ELF-1 (cell line): Measurements from ENCODE around the gene ARFGEF3.

Source experiments
- DNase-seq: peaks from one replicate; pipeline ENCODE4 v3.0.0-alpha.2; 2016; ENCODE audit warnings: low read depth, low spot score

Gene ARFGEF3

GRCh38 chr6:138162955-138163575 lies 1.3 kb downstream of the ARFGEF3 start:
- DNase-seq = no peak

GRCh38 chr6:138175596-138175995 lies 13.9 kb downstream of the ARFGEF3 start:
- no peak for DNase-seq

DNA sequence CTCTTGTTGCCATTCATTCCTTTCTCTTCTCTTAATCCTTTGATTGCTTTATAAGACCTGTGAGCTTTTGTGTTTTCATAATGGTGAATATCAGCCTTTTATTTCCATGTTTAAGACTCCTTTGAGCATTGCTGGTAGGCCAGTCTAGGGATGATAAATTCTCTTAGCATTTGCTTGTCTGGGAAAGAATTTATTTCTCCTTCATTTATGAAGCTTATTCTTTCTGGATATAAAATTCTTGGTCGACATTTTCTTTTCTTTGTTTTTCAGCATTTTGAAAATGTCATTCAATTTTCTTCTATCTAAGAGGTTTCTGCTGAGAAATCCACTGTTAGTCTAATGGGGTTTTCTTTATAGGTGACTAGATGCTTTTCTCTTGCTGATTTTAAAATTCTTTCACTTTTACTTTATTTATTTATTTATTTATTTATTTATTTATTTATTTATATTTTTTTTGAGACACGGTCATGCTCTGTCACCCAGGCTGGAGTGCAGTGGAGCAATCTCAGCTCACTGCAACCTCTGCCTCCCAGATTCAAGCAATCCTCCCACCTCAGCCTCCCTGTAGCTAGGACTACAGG lies 15.0 kb downstream of the ARFGEF3 start:
- no peak for DNase-seq

GRCh38 chr6:138182939-138183789 lies 21.4 kb downstream of the ARFGEF3 start:
- DNase-seq = no peak

DNA sequence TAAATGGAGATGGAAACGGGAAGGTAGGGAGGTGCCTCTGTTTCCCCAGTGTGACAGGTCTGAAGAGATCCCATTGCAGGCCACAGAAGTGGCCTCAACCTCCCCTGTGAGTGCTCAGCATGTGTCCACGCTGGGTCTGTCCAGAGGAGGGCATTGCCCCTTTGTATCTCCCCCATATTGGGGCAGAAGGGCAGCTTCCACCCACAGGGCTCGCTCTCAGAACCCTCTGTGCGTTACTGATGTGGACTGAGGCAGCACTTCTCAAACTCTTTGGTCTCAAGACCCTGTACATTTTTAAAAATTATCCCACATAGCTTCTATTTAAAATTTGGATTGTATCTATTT lies 22.0 kb downstream of the ARFGEF3 start:
- no peak for DNase-seq

GRCh38 chr6:138184230-138184629 lies 22.5 kb downstream of the ARFGEF3 start:
- DNase-seq = no peak

- no peak for DNase-seq
Observed at GRCh38 chr6:138187156-138187555, 25.4 kb downstream of the ARFGEF3 start.

GRCh38 chr6:138188278-138188941 lies 26.7 kb downstream of the ARFGEF3 start:
- peak; percentile 30 for DNase-seq

DNA sequence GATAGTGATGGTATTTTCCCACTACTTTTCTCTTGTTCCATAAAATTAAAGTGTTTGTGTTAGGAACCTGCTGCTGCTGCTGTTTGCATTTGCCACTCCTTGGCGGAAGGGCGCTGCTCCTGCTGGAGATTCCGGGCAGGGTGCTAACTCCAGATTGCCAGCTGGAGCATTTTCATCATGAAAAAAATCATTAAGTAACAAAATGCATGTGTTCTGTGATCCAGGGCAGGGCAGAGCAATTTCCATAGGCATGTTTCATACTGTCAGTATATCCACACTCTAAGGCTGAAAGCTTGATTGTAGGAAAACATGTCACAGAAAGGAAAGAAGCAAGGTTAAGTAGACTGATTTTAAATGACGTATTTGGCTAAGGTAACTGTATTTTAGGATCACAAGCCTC lies 32.5 kb downstream of the ARFGEF3 start:
- DNase-seq = no peak

DNA sequence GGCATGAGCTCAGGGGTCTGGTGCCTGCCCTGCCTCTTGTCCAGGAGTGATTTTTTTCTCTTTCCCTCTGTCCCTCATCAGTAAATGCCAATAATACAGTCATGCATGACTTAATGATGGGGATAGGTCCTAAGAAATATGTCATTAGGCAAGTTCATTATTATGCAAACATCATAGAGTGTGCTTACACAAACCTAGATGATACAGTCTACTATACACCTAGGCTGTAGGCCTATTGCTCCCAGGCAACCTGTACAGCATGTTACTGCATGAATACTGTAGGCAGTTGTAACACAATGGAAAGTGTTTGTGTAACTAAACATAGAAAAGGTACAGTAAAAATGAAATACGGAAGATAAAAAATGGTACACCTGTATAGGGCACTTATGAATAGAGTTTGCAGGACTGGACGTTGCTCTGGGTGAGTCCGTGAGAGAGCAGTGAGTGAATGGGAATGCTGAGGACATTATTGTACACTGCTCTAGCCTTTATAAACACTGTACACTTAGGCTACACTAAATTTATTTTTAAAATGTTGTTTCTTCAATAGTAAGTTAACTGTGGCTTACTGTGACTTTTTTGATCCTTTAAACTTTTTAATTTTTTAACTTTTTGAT lies 34.5 kb downstream of the ARFGEF3 start:
- no peak for DNase-seq

- no peak for DNase-seq
Observed at GRCh38 chr6:138197570-138197969, 35.8 kb downstream of the ARFGEF3 start.

DNA sequence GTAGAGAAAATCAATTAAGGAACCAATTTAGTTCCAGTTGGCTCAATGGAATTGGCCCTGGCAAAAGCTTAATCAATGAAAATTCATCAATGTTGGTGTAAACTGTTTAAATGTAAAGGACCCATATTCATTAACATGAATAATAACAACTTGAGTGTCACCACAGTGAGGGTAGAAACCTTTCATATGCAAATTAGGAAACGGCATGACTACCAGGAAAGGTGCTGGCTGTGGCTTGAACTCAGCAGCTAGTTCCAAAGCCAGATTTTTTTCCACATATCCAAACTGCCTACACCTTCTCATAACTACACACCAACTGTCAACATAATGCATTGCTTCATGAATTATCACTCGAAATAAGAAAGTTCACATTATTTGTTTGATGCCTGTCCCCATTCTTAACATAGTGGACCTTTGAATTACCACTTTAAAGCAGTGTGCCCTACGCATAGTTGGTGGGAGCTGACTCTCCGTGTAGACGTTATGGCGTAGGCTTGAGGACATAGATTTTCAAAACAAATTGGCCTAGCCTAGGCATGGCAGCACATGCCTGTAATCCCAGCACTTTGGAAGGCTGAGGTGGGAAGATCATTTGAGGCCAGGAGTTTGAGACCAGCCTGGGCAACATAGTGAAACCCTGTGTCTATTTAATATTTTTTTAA lies 36.8 kb downstream of the ARFGEF3 start:
- DNase-seq = no peak

DNA sequence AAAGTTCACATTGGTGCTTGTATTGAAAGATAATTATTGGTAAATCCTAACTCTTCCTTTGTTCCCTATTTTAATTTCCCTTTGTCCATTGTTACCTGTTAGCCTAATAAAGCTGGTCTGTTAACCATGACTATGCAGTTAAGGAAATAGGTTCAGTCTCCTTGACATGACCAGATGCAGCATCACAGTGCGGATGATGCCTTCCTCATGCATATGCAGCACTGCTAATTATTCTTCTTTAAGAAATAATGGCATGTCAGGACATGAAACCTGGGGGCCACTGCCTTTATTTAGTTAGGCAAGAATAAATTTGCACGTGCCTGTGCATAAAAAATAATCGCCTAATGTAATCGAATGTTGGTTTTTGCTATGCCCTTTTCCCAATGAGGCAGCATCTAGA lies 40.1 kb downstream of the ARFGEF3 start:
- no peak for DNase-seq

DNA sequence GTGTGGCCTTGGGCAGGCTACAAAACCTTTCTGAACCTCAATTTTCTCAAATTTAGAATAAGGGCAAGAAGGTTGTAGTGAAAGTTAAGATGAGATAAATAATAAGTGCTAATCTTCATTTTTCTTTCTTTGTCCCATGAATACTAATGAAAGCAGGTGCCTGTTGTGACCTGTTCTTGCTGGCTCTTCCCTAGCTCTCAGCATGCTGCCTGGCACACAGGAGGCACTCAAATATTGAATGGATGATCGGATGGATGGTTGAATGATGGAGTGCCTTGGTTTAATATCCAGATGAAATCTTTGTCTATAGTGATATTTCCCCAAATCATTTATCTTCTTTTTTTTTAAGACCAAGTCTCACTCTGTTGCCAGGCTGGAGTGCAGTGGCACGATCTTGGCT lies 41.6 kb downstream of the ARFGEF3 start:
- no peak for DNase-seq

- DNase-seq = no peak
Observed at GRCh38 chr6:138204303-138204702, 42.6 kb downstream of the ARFGEF3 start.

GRCh38 chr6:138204792-138205384 lies 43.1 kb downstream of the ARFGEF3 start:
- no peak for DNase-seq

DNA sequence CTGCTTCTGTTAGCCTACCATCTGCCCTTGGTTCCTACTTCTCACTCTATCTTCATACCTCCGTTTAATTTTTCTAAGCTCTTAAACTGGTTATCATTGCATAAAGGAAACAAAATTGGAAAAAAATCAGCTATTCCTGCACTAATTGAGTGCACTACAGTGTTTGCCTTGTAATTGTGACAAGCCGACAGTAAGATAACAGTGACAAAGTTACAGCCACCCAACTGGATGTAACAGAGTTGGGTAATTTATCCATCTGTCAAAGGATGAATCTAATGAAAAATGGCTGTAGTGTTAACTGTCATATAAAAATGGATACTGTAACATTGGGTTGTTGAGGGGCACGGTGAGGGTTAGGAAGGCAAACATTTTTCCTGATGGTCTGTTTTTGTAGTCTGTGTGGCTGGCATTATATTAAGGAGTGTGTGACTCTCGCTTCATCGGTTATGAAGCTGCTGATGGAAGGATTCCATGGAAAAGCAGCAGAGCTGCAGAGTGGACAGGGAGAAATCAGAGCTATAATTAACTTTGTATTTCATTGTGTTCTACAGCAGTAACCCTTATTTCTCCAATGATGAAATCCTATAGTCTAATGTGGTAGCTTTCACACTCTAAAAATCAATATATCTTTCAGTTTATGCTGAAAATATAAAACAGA lies 43.8 kb downstream of the ARFGEF3 start:
- DNase-seq = no peak

DNA sequence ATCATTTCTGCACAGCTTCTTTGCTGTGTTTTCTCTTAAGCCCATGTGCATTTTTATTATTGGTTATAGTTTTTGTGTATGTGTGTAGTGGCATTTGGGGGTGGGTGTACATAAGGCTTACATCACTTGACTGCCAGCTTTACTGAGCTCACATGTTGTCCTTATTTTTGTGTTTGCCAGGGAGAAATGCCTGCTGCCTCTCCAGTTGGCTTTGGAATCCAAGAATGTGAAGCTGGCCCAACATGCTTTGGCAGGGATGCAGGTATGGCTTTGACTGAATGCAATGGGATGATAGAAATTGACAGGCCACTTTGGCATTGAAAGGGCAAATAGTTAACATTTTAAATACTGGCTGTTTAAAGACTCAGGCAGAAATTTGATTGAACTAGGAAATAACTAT lies 45.1 kb downstream of the ARFGEF3 start:
- DNase-seq = no peak

DNA sequence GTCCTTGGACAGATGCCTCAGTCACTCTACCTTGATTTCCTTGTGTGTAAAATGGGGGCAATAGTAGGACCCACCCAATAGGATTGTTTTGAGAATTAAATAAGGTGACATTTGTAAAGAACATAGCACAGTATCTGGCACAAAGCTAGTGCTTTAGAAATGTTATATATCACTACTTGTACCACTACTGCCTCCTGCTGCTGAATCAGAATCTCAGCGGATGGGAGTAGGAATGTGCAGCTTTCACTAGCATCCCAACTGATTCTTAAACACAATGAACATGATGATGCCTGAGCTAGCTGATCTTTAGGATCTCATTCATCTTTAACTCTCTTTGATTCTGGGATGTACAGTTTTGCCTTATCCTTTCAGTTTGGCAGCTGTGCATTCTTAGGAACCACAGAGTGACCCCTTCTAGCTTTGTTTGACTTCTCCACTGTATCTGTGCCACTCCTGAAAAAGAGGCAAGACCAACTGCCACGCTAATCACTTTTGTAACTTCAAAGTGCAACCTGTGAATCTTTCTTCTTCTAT lies 49.4 kb downstream of the ARFGEF3 start:
- no peak for DNase-seq

DNA sequence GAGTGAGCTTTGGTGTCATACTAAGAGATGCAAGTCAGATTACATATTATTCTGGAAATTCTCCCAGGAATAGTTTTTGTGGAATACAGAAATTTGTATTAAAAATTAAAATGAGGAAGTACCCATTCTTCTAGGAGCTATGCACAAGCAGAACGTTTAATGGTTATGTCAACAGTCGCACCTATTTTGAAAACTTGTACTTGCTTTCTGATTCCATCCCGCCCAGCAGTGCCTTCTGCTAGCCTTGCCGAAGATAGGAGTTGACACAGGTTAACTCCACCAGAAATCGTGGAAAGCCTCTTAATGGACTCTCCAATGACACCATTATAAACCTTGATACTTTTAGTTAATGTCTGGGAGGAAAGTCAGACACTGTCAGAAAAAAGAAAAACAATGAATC lies 49.9 kb downstream of the ARFGEF3 start:
- DNase-seq = no peak
